Erythroblast (primary cell): Measurements from ENCODE around the gene PDIA2.

Experiments used
- GATA1 ChIP-seq: IDR thresholded peaks from 2 replicates; pipeline ENCODE4 v1.6.1; 2011; ENCODE audit warnings: low read depth, mild to moderate bottlenecking, control low read depth, low read length, moderate library complexity
- POLR2A ChIP-seq: IDR thresholded peaks from 2 replicates; pipeline ENCODE4 v1.6.1; 2011; ENCODE audit warnings: mild to moderate bottlenecking, low read length

- TF ChIP-seq POLR2A (no peak), GATA1 (no peak)
These were observed 22.6 kb upstream of the PDIA2 start for GRCh38 chr16:260326-260725.
